ENCODE data around the gene HOXB2. TPM values are rescaled to one million over a fixed set of nuclear protein-coding genes. Genes with fewer than 3 reads are reported as not detected.

The HOXB2 gene
- total and polyA plus RNA-seq, 3 donors from 2014 or later = 1.8 to 4.2 (median 3.3) TPM

- H3K27me3 ChIP-seq = no peaks in the 10 kb centered on the region
- intact Hi-C loops (cut with DNase I; ENCODE audit: low total_unique reads) = no loop called here
- no peaks in the 10 kb centered on the region for H3K36me3 ChIP-seq (ENCODE audit: low read depth, missing control alignments)
- TF ChIP-seq, protein P1, sequence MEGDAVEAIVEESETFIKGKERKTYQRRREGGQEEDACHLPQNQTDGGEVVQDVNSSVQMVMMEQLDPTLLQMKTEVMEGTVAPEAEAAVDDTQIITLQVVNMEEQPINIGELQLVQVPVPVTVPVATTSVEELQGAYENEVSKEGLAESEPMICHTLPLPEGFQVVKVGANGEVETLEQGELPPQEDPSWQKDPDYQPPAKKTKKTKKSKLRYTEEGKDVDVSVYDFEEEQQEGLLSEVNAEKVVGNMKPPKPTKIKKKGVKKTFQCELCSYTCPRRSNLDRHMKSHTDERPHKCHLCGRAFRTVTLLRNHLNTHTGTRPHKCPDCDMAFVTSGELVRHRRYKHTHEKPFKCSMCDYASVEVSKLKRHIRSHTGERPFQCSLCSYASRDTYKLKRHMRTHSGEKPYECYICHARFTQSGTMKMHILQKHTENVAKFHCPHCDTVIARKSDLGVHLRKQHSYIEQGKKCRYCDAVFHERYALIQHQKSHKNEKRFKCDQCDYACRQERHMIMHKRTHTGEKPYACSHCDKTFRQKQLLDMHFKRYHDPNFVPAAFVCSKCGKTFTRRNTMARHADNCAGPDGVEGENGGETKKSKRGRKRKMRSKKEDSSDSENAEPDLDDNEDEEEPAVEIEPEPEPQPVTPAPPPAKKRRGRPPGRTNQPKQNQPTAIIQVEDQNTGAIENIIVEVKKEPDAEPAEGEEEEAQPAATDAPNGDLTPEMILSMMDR (IDR thresholded peaks at IDR 0.05) = no peak
- TF ChIP-seq POLR2A (IDR thresholded peaks at IDR 0.05) = no peak
- no peak for DNase-seq
- 22 to 27% methylated on average over 21 to 47 of the region's 47 CpGs for WGBS, 2 donors
- H3K4me3 ChIP-seq = peak overlapping the region in 1 of 2 donors; percentile 44
- H3K4me1 ChIP-seq = no peaks in the 10 kb centered on the region
- H3K27ac ChIP-seq = no peak overlapping the region
- H3K9me3 ChIP-seq = no peaks in the 10 kb centered on the region
These were observed 6.9 kb upstream of the HOXB2 start for GRCh38 chr17:48551596-48552465.

DNA sequence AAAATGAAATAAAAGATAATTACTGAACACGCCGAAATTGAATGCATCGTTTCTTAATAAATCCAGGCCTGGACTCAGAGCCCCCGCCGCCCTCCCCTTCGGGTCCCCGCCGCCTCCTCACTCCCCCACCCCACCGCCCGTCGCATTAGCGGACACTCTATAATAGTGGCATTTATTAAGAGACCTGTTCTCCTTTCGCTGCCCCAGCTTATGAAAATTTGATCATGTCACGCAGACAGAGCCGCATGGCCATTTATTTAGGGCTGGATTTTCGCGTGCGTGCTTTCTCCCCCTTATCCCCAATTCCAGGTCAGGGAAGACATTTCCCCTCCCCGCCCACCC is 6.3 kb upstream of the HOXB2 start:
- TF ChIP-seq POLR2A (IDR thresholded peaks at IDR 0.05) = no peak
- TF ChIP-seq, protein P1 (IDR thresholded peaks at IDR 0.05) = no peak
- no peak for DNase-seq
- H3K27me3 ChIP-seq = no peaks in the 10 kb centered on the region
- no peak overlapping the region for H3K27ac ChIP-seq
- no peaks in the 10 kb centered on the region for H3K36me3 ChIP-seq (ENCODE audit: low read depth, missing control alignments)
- no peaks in the 10 kb centered on the region for H3K9me3 ChIP-seq
- peak overlapping the region; percentile 4 to 44 for H3K4me3 ChIP-seq
- WGBS, 2 donors = 15 to 18% methylated on average over 19 of the region's 19 CpGs
- intact Hi-C loops (cut with DNase I; ENCODE audit: low total_unique reads) = no loop called here
- no peaks in the 10 kb centered on the region for H3K4me1 ChIP-seq

GRCh38 chr17:48550502-48551213 is 5.7 kb upstream of the HOXB2 start:
- peak overlapping the region in 1 of 2 donors; percentile 19 for H3K27ac ChIP-seq
- intact Hi-C loops (cut with DNase I; ENCODE audit: low total_unique reads) = no loop called here
- H3K4me3 ChIP-seq = peak overlapping the region; percentile 4 to 44
- WGBS, 2 donors = 17 to 20% methylated on average over 26 to 70 of the region's 70 CpGs
- no peaks in the 10 kb centered on the region for H3K4me1 ChIP-seq
- no peaks in the 10 kb centered on the region for H3K27me3 ChIP-seq
- H3K9me3 ChIP-seq = no peaks in the 10 kb centered on the region
- H3K36me3 ChIP-seq (ENCODE audit: low read depth, missing control alignments) = no peaks in the 10 kb centered on the region
- peak; percentile 56 for DNase-seq
- no peak for TF ChIP-seq POLR2A (IDR thresholded peaks at IDR 0.05)

DNA sequence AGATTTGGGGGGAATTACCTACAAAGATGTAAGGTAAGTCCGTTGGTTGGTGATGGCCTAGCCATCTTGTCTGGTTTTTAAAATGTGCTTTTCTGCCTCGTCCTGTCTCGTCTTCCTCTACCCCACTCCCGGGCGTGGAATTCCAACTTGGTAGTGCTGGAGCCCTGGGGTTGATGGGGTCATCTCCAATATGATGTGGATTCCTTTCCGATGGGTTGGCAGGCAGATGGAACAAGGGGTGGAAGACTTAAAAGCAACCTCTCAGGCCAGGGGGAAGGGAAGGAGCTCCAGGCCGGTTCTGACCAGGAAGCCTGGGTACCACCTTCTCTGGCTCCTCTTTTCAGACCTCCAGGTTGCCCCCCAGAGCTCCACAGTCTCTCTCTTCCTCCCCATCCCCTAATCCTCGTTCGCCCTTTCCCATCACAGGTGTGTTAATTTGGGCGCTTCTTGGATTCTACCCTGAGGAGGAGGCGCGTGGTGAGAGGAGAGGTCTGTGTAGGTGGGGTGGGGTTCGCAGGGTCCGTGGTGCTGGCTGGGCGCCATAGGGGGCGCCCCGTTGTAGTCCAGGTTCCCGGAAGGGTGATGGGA is 5.1 kb upstream of the HOXB2 start:
- no peaks in the 10 kb centered on the region for H3K9me3 ChIP-seq
- intact Hi-C loops (cut with DNase I; ENCODE audit: low total_unique reads) = no loop called here
- no peaks in the 10 kb centered on the region for H3K27me3 ChIP-seq
- H3K4me1 ChIP-seq = no peaks in the 10 kb centered on the region
- DNase-seq = no peak
- H3K27ac ChIP-seq = no peak overlapping the region
- peak overlapping the region; percentile 4 to 44 for H3K4me3 ChIP-seq
- TF ChIP-seq, protein P1 (IDR thresholded peaks at IDR 0.05) = no peak
- TF ChIP-seq POLR2A (IDR thresholded peaks at IDR 0.05) = no peak
- no peaks in the 10 kb centered on the region for H3K36me3 ChIP-seq (ENCODE audit: low read depth, missing control alignments)
- WGBS, 2 donors = 45 to 50% methylated on average over 18 of the region's 18 CpGs

- Histone ChIP-seq H3K27ac (no peak overlapping the region), H3K27me3 (no peaks in the 10 kb centered on the region), H3K36me3 (ENCODE audit: low read depth, missing control alignments) (no peaks in the 10 kb centered on the region), H3K4me3 (no peak overlapping the region), H3K4me1 (no peaks in the 10 kb centered on the region), H3K9me3 (no peaks in the 10 kb centered on the region)
- no peak for DNase-seq
- TF ChIP-seq POLR2A (IDR thresholded peaks at IDR 0.05) = no peak
- TF ChIP-seq, protein P1 (IDR thresholded peaks at IDR 0.05) = no peak
- 64 to 70% methylated on average over 3 of the region's 3 CpGs for WGBS, 2 donors
- intact Hi-C loops (cut with DNase I; ENCODE audit: low total_unique reads) = no loop called here
These were observed 4.3 kb upstream of the HOXB2 start for GRCh38 chr17:48549281-48549630.

Measured in testis (tissue), 3 donors.